HUDEP-2 (cell line): Measurements from ENCODE around the gene DDX50.
"Not testable (repeated sequence)": the region's sequence is repeated elsewhere in the genome, so short reads cannot be mapped to it uniquely, and the experiment has no call there.

Source experiments
- DNase-seq, 76 experiments: peaks; one replicate each; lab custom pipeline; 2025; ENCODE audit not compliant: unreplicated experiment in 76 of 76; lab: John Stamatoyannopoulos, UW

The DDX50 gene

GRCh38 chr10:68901105-68901927 lies at the start of gene DDX50:
Gene DDX50 (plus strand): TSS chr10:68901315. CDS start chr10:68901385, 70 bp downstream.
- DNase-seq, result peak; percentile 60 to 98 (median 94)

- no peak for DNase-seq
Observed at GRCh38 chr10:68856352-68856751, 44.8 kb upstream of the DDX50 start.

- DNase-seq, result no peak
Observed at GRCh38 chr10:68857005-68857404, 44.1 kb upstream of the DDX50 start.

- DNase-seq, result no peak
Observed at GRCh38 chr10:68861253-68861652, 39.9 kb upstream of the DDX50 start.

GRCh38 chr10:68864611-68865010 lies 36.5 kb upstream of the DDX50 start:
- no peak for DNase-seq

- DNase-seq, result not testable (repeated sequence)
Observed at GRCh38 chr10:68868173-68868572, 32.9 kb upstream of the DDX50 start.

- no peak for DNase-seq
Observed at GRCh38 chr10:68869623-68870022, 31.5 kb upstream of the DDX50 start.

- no peak for DNase-seq
Observed at GRCh38 chr10:68870061-68870460, 31.1 kb upstream of the DDX50 start.

- no peak for DNase-seq
Observed at GRCh38 chr10:68870545-68871104, 30.5 kb upstream of the DDX50 start.

GRCh38 chr10:68871105-68871711 lies 29.9 kb upstream of the DDX50 start:
- DNase-seq, result peak in 1 of 76 experiments; percentile 1

- DNase-seq, result no peak
Observed at GRCh38 chr10:68871731-68872342, 29.3 kb upstream of the DDX50 start.

GRCh38 chr10:68876246-68877138 lies 24.6 kb upstream of the DDX50 start:
- DNase-seq, result no peak

GRCh38 chr10:68877482-68878110 lies 23.5 kb upstream of the DDX50 start:
- DNase-seq, result no peak

- DNase-seq, result no peak
Observed at GRCh38 chr10:68878496-68878895, 22.6 kb upstream of the DDX50 start.

- no peak for DNase-seq
Observed at GRCh38 chr10:68879628-68880027, 21.5 kb upstream of the DDX50 start.

GRCh38 chr10:68880181-68880580 lies 20.9 kb upstream of the DDX50 start:
- no peak for DNase-seq

GRCh38 chr10:68895041-68895440 lies 6.1 kb upstream of the DDX50 start:
- no peak for DNase-seq

- peak in 50 of 76 experiments; percentile 0 to 66 (median 28) for DNase-seq
Observed at GRCh38 chr10:68897336-68897741, 3.8 kb upstream of the DDX50 start.

GRCh38 chr10:68899186-68899745 lies 1.8 kb upstream of the DDX50 start:
- no peak for DNase-seq
